H4 (cell line): ENCODE results near the gene PLA2G4D. TPM values are rescaled to one million over a fixed set of nuclear protein-coding genes. Genes with fewer than 3 reads are reported as not detected.

Experiments used
- DNase-seq: peaks from one replicate; pipeline ENCODE4 v3.0.0-alpha.2; 2015; ENCODE audit warnings: low spot score
- total RNA-seq: library from RNA; depleted of rRNA; stranded (reverse); fragments of >200 nt; shearing (Covaris generic); gene quantifications from 2 replicates; pipeline ENCODE4 v1.2.3, GENCODE V29; 2014

The PLA2G4D gene
- total RNA-seq, 1 experiment from 2014 or later = not detected

- DNase-seq = no peak
These were observed 3.6 kb downstream of the PLA2G4D start for GRCh38 chr15:42090781-42091180.

- DNase-seq = no peak
These were observed 4.0 kb downstream of the PLA2G4D start for GRCh38 chr15:42090370-42090769.

DNA sequence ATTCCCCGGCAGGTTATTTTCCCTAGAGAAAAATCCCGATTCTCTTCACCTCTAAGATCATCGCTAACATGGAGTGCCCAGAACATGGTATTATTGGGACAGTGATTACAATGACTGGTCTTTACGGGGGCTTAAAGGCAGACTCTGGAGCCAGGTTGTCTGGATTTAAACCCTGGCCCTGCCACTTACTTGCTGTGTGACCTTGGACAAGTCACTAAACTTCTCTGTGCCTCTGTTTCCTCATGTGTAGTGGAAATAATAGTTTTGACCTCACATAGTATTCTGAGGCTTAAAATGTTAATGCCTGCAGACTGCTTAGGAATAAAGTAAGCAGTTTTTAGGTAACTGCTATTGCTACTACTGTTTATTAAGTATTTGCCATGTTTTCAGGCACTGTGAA, 4.4 kb downstream of the PLA2G4D start:
- DNase-seq = no peak

GRCh38 chr15:42088801-42089640, 5.3 kb downstream of the PLA2G4D start:
- no peak for DNase-seq

- DNase-seq = no peak
These were observed 6.2 kb downstream of the PLA2G4D start for GRCh38 chr15:42087926-42088800.

DNA sequence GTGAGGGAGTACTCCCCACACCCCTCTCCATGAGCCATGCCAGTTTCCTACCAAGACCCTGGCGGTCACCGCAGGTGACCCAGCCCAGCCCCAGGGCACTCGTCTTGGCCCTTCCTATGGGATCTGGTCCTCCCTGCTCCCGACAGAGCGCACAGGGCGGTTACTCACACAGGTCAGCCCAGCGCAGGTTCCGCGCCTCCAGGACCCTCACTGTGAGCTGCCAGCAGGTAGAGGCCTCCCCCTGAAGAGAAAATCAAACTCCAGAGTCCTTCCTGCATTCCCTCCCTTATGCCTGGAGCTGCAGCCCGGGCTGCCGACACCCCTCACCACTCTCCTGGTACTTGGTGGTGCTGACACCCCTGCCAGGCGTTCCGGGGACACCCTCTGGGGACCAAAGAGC, 6.9 kb downstream of the PLA2G4D start:
- no peak for DNase-seq

GRCh38 chr15:42085721-42086120, 8.6 kb downstream of the PLA2G4D start:
- DNase-seq = no peak

DNA sequence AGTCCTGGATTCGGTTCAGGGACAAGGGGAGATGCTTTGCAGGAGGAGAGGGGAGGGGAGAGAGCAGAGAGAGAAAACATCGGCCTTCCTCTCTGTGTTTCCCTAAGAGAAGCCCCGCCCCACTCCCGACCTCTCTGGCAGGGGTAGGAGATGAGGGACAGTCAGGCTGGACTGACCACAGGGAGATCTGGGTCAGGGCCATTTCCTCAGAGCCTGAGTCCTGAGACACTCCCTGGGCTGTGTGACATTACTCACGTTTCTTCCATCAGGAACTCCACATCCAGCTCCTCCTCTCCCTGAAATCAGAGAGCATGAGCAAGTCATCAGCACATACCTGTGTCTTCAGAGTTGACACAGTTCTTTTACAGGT, 9.1 kb downstream of the PLA2G4D start:
- no peak for DNase-seq

- DNase-seq = peak; percentile 56
These were observed 9.7 kb downstream of the PLA2G4D start for GRCh38 chr15:42084465-42085235.

- no peak for DNase-seq
These were observed 10.4 kb downstream of the PLA2G4D start for GRCh38 chr15:42083916-42084315.

DNA sequence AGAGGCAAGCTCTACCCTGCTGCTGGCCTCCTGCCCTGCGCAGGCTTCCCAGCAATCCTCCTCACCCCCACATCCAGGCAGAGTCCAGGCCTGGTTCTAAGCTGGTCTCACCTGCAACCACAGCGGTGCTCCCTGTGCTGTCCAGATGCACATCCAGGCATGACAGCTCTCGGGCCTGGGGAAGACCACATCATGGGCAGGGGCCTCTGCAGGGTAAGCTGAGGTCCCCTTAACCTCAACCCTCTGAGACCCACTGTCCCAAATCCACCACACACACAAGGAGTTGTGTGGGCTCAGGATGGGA, 10.8 kb downstream of the PLA2G4D start:
- DNase-seq = no peak

GRCh38 chr15:42082823-42083604, 11.3 kb downstream of the PLA2G4D start:
- DNase-seq = no peak

DNA sequence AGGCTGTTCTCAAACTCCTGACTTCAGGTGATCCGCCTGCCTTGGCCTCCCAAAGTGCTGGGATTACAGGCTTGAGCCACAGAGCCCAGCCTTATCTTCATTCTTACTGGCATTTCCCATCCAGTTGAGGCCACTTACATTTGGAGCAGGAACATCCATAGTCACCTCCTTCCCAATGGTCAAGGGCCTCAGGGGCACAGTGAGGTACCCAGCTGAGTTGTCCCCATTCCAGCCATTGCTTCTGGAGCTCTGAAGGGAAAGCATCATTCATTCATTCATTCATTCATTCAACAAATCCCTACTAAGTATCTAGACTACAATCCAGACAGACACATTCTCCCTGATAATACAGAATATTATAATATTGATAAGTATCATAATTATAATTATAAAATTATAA, 12.2 kb downstream of the PLA2G4D start:
- no peak for DNase-seq

- DNase-seq = no peak
These were observed 13.2 kb downstream of the PLA2G4D start for GRCh38 chr15:42080919-42081830.

- DNase-seq = no peak
These were observed 14.0 kb downstream of the PLA2G4D start for GRCh38 chr15:42080186-42080918.

DNA sequence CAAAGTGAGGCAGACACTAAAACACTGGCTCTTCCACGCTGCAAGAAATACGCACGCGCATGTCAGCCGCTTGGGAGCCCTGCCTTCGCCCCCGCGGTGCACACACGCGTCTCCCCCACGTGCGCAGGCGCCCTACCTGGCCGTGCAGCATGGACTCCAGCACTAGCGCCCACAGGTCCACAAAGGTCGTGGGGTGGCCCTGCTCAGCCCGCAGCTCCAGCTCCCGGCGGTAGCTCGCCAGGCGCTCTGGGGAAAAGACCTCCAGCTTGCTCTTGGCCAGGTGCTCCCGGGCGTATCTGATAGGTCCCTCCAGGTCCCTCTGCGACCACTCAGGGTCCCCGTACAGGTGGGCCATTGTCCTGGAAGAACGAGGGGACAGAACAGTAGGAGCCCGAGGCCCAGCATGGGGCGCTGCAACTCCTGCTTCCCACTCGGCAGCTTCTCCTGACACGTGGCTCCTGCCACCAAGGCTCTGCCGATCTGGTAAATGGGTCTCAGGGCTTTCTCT, 14.9 kb downstream of the PLA2G4D start:
- no peak for DNase-seq

GRCh38 chr15:42078903-42079302, 15.5 kb downstream of the PLA2G4D start:
- no peak for DNase-seq

DNA sequence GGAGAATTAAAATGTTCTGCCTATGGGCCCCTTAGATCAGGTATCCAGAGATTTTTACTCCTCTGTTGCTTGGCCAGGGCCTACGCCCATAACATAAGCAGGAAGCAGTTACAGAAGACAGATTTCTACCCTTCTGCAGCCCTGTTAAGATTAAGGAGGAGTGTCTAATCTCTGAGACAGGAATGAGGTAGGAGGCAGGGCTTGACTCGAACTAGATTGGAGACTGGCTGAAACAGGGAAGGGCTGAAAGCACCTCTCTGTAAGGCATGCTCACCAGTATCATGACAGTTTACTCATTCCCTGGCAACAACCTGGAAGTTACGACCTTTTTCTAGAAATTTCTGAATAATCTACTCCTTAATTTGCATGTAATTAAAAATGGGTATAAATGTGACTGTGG, 16.7 kb downstream of the PLA2G4D start:
- no peak for DNase-seq

DNA sequence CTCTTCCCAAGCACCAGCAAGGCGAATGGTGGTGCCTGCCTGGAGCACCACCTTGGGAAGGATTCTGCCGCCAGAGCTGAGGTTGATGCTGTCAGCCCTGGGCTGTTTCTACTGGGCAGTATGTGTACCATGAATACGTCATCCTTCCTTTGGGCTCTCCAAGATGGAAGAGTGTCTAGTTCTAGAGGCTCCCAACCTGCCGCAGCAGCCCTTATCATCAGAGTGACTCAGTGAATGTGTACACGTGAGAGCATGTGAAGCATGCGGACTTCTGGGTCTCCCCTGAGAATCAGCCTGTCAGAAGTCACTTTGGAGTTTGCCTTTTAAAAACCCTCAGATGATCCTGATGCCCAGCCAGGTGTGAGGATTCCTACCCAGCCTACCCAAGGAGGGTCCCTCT, 20.9 kb downstream of the PLA2G4D start:
- no peak for DNase-seq
